Activated T-cell treated with anti-CD3 and anti-CD28 coated beads, Interleukin-2, amount 50 U/mL, for 1 hour (primary cell): ENCODE data around the gene TNFSF15.
"Not testable (repeated sequence)": the region's sequence is repeated elsewhere in the genome, so short reads cannot be mapped to it uniquely, and the experiment has no call there.

ENCODE experiments used
- DNase-seq: peaks from one replicate; pipeline ENCODE4 v3.0.0-alpha.2; 2020

The TNFSF15 gene

GRCh38 chr9:114745879-114746550 is 59.8 kb downstream of the TNFSF15 start:
- DNase-seq, result no peak

GRCh38 chr9:114745108-114745848 is 60.6 kb downstream of the TNFSF15 start:
- no peak for DNase-seq

GRCh38 chr9:114743446-114743845 is 62.4 kb downstream of the TNFSF15 start:
- no peak for DNase-seq

GRCh38 chr9:114742947-114743346 is 62.9 kb downstream of the TNFSF15 start:
- DNase-seq, result no peak

- DNase-seq, result not testable (repeated sequence)
Observed at GRCh38 chr9:114741521-114741920, 64.3 kb downstream of the TNFSF15 start.

- peak; percentile 66 for DNase-seq
Observed at GRCh38 chr9:114738581-114739316, 67.1 kb downstream of the TNFSF15 start.

GRCh38 chr9:114737847-114738246 is 68.0 kb downstream of the TNFSF15 start:
- no peak for DNase-seq

GRCh38 chr9:114737118-114737517 is 68.7 kb downstream of the TNFSF15 start:
- no peak for DNase-seq

GRCh38 chr9:114735704-114736103 is 70.1 kb downstream of the TNFSF15 start:
- DNase-seq, result no peak

GRCh38 chr9:114735139-114735538 is 70.7 kb downstream of the TNFSF15 start:
- not testable (repeated sequence) for DNase-seq
